Stomach (tissue), 4 donors: Measurements from ENCODE around the gene SYT8.

Experiments
- POLR2A ChIP-seq, 4 donors: fragments of 450-650 bp; IDR thresholded peaks; one replicate each; pipeline ENCODE4 v1.6.1; 2016; ENCODE audit warnings: antibody characterized with exemption in 4 of 4, control low read depth in 2 of 4, mild to moderate bottlenecking in 1 of 4, moderate library complexity in 1 of 4
- POLR2AphosphoS5 ChIP-seq, 3 donors: sonication (generic); formaldehyde crosslinking; IDR thresholded peaks; one replicate each; pipeline ENCODE4 v1.6.1; 2016; ENCODE audit warnings: antibody characterized with exemption in 3 of 3

GRCh38 chr11:1828542-1828941 lies 6.2 kb upstream of the SYT8 start:
- TF ChIP-seq POLR2AphosphoS5 (IDR thresholded peaks at IDR 0.05) (no peak), POLR2A (IDR thresholded peaks at IDR 0.05) (no peak)
